ENCODE measurements around the gene GLTPD2.
A peak's percentile ranks its signal among the peaks of the same experiment; 100 is the strongest.
"Not testable (repeated sequence)": the region's sequence is repeated elsewhere in the genome, so short reads cannot be mapped to it uniquely, and the experiment has no call there.

Gene GLTPD2

GRCh38 chr17:4811471-4811870 lies 22.7 kb downstream of the GLTPD2 start:
- no peak for DNase-seq

DNA sequence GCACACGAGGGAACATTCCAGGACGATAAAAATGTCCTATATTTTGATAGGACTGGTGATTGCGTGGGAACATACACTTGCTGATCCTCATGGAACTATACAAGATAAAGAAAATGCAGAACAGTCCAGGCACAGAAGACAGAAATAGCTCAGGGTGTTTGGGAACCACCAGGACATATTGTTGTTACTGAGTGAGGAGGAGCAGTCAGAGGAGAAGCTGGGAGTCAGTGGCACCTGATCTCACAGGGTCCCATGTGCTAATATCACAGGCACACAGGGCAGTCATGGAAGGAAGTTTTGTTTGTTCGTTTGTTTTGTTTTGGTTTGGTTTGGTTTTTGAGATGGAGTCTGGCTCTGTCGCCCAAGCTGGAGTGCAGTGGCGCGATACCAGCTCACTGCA lies 23.9 kb downstream of the GLTPD2 start:
- no peak for DNase-seq

DNA sequence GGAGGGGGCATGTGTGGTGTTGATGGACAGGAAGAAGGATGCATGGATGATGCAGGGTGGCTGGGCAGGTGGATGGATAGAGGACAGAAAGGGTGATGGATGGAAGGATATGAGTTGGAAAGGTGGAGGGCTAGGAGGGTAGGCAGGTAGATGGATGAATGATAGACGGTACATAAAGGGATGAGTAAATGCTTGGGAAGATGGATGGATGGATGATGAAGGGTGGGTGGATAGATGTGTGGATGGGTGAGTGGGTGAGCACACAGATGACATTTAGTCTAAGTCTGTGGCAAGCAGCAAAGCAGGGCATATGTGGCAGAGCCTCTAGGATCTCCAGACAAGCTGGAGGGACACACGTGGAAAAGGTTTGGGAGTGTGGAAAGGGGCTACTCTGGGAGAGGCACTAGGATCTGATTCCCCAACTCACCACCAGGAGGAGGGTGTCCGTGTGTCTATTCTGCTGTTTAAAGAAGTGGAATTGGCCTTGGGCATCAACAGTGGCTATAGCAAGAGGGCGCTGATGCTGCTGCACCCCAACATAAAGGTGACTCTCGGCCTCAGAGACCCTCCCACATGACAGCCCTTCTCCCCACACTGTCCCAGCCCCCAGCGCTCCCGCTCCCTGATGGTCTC lies 26.4 kb downstream of the GLTPD2 start:
- DNase-seq, result no peak

- DNase-seq, result no peak
Observed at GRCh38 chr17:4816826-4817225, 28.1 kb downstream of the GLTPD2 start.

DNA sequence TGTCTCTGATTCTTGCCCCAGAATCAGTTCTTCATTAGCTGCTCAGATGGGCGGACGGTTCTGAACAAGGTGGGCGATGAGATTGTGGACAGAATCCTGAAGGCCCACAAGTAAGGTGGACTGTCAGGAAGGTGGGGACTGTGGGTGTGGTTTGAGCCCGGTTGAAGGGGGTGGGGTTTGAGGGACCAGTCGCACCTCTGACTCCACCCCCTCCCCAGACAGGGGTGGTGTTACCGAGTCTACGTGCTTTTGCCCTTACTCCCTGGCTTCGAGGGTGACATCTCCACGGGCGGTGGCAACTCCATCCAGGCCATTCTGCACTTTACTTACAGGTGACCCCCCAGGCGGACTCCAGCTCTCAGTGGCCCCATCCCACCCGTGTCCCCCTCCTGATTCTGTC lies 29.5 kb downstream of the GLTPD2 start:
- no peak for DNase-seq

DNA sequence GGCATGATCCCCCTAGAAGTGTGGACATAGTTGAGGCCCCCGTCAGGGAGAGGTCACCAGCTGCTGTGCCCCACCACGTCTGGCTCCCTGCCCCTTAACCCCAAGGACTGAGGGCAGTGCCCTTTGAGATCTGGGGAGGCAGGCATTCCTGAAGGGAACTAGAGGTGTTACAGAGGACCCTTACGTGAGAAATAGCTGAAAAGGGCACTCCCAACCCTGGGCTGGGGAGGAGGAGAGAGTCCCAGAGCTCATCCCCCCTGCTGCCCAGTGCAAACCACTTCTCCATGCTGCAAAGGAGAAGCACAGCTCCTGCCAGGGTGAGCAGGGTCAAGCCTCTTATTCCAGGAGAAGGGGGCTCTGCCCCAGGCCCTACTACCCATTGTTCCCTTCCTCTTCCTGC lies 34.1 kb downstream of the GLTPD2 start:
- DNase-seq, result no peak

- no peak for DNase-seq
Observed at GRCh38 chr17:4823373-4824089, 34.8 kb downstream of the GLTPD2 start.

DNA sequence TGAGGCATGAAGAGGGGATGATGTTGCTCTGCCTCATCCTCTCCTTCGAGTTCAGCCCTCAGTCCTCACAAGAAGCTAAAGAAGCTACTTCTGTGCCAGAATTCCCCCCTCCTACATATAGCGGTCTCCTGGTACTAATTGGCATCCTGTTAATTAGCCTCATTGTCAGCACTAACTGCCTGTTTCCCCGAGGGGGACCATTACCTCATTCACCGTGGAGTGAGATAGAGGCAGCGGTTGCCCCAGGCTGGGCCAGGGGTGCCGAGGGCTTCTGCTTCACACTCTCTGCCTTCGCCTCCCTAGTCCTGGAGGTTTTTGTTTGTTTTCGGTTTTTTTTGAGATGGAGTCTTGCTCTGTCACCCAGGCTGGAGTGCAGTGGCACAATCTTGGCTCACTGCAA lies 38.6 kb downstream of the GLTPD2 start:
- DNase-seq, result no peak

DNA sequence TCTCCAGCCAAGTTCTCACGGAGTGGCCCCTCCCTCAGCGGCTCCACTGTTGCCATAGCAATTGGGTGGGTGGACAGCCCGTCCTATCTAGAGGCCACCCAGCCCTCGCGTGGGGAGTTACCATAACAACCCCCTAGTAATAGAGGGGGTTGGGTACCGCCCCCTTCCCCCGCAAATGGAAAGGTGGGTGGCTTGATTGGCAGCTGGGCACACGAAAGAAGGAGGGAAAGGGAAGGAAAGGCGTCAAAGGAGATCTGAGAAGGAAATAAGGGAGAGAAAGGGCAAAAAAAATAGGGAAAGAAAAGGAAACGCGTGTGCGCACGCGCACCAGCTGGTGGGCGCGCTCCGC lies 44.0 kb downstream of the GLTPD2 start:
- DNase-seq, result not testable (repeated sequence)

DNA sequence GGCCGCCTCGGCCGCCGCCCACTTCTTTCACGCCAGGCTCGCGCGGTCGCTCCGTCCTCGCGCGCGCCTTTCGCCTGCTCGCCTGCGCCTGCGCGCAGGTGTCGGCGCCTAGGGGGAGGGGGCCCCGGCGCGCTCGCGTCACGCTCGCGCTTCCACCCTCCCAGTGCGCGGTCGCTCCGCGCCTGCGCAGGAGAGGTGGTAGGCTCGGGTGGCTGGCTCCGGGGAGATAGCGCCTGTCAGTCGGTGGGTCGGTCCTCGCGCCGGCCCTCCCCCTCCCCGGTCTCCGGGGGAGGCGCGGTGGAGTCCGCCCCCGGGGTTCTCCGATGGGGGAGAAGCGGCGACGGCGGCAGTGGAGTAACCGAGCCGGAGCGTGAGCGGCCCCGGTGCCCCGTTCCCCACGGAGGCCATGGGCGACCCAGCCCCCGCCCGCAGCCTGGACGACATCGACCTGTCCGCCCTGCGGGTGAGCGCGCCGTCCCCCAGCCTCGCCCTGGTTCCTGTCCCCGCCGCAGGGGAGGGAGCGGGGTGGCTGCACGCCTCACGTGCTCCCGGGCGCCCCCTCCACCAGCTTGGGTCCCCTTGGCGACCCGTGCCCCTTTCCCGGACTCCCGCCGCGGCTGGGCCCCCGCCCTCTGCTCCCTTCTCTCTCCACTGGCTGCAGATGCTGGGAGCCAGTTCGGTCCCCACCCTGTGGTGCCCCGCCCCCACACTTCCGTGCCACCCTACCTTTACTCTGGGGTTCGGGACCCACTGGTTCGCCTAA lies 44.6 kb downstream of the GLTPD2 start, which contains the start of gene MINK1:
Gene MINK1 (plus strand): TSS at position 163 of the 763 bp plus-strand sequence. CDS start 244 bp downstream, at position 407.
- DNase-seq, result peak; percentile 85

DNA sequence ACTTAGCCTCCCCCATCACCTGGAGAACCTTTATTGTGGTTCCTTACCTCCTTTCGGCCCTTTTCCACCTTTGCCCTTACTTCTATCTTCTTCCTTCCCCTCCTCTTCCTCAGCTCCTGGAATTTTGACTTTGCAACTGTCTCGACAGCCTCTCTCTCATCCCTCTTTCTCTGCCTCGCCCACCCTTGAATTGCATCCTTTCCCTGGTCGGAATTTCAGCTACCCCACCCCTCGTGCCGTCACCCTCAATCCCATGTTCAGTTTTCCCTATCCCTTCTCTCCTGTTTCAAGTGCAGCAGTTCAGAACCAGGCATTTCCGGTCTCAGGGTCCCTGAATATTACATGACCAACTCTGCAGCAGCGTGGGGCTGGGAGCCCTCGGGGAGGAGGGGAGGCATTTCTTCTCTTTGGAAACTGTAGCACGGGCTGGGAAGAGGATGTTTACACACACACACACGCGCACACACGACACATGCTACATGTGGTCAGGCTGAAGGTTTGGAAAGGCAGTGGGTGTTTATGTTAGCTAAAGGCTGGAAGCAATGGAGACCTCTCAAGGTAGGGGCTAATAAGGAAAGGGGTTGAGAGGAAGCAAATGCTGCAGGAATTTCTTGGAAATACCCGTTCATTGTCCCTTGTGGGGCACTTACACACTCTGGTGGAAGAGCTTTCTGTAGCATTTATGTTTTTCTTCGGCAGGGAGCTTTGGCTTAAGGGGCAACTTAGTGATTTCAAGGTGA lies 45.3 kb downstream of the GLTPD2 start:
- no peak for DNase-seq

DNA sequence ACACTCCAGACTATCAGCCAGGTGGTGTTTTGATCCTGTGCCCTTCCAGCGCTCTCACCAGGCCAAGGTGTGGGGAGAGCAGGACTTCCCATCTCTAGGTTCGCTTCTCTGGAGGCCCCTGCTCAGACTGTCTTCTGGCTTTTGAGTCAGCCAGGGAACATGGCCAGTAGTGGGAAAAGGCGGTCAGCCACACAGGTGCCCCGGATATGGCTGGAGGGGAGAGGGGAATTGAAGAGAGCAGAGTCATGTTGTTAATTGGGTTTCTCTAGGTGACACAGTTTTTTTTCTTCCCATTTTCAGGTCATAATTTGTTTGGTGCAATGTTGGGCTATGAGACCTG lies 45.9 kb downstream of the GLTPD2 start:
- DNase-seq, result no peak

GRCh38 chr17:4836221-4836620 lies 47.5 kb downstream of the GLTPD2 start:
- no peak for DNase-seq

DNA sequence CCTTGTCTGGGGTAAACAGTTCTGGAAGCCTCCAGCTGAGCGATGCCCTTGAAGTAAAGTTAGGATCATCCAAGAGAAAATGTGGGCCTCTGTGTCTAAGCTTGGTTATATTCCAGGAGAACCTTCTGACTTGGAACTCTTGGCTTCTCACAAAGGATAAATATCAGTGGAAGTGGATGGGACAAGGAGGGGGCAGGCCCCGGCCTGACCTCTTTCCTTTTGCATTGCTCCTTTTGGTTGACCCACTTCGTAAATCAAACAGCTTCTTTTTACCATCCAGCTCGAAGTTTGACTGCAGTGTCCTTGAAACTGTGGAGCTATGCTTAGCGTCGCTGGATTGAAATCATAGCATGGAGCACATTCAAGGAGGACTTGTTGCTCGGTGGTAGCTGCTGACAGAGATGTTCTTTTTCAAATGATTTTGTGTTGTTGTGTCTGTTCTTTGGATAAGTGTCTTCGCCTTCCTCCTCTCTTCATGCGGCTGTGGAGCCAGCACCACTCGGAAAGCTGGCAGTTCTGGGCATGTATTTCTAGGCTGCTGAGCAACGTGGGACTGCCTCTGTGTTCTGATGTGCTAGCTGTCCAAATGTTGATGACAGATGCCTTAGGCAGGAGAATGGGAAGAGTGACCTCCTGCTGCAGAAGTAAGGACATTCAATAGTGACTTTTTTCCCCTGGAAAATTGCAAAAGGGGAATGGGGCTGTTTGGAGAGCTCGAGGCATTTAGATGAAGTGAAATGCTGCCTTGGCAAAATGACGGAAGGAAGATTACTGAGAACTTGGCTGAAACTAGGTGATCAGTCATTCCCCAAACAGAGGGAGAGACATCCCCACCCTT lies 48.9 kb downstream of the GLTPD2 start:
- DNase-seq, result no peak

DNA sequence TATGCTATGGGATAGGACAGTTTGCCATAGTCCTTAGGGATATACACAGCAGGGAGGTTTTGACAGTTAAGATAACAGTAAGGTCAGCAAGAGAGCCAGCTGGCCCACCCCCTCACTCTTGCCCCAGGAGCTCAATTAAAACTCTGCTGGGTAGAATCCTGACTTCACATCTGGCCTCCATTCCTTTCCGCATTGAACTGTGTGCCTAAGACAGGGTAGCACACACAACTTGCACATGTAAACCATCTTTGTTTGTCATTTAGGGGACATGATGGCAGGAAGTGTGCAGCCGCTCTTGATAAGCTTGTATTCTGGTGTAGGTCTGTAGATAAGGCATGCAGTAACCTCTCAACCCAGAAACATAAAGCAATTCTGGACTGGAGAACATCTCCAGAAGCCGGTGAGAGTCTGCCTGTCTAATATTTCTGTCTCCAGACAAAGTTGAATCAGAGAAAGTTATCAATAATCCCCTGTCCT lies 49.6 kb downstream of the GLTPD2 start:
- no peak for DNase-seq

GRCh38 chr17:4839221-4839620 lies 50.5 kb downstream of the GLTPD2 start:
- no peak for DNase-seq
